ENCODE data around the gene ULK2.

GRCh38 chr17:19731626-19732025 is 136.1 kb downstream of the ULK2 start:
- TF ChIP-seq CTCF (IDR thresholded peaks at IDR 0.05; ENCODE audit: low read depth, low read length) (no peak), MYC (IDR thresholded peaks at IDR 0.05; ENCODE audit: low read depth, low read length) (no peak), MAX (IDR thresholded peaks at IDR 0.05; ENCODE audit: low read depth, low read length) (no peak)

Measured in NB4 (cell line).